ENCODE results near the gene TLR4. TPM values are rescaled to one million over a fixed set of nuclear protein-coding genes. Genes with fewer than 3 reads are reported as not detected.

Gene TLR4
- total RNA-seq, 6 experiments from 2014 or later = 5.3 to 14.1 (median 10.6) TPM

DNA sequence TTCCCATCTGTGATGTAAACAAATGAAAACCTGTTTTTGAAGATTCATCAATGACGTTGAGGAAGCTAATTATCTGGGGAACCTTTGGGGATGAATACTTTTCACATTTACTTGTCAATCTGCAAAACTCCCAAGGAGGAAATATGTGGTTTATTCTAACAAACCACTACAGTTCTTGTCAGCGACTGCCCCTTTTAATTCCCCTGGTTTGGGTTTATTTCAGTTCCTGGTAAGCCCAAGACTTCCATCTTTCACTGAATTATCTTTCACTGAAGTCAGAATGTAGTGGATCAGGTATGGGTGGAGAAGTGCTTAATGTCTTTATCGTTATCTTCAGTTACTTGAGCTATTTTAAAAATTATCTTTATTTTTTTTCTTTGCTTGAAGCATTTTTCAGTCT lies 40.2 kb downstream of the TLR4 start:
- intact Hi-C loops (cut with DNase I) = no loop called here
- Histone ChIP-seq H3K9me3 (no peaks in the 10 kb centered on the region), H3K4me1 (no peaks in the 10 kb centered on the region), H3K27ac (no peak overlapping the region), H3K36me3 (no peaks in the 10 kb centered on the region), H3K4me3 (peak overlapping the region in 1 of 3 donors; percentile 20), H3K27me3 (no peaks in the 10 kb centered on the region)
- DNase-seq (no peak), ATAC-seq (no peak)
- no peak for TF ChIP-seq POLR2A (IDR thresholded peaks at IDR 0.05)
- TF ChIP-seq, protein P1, sequence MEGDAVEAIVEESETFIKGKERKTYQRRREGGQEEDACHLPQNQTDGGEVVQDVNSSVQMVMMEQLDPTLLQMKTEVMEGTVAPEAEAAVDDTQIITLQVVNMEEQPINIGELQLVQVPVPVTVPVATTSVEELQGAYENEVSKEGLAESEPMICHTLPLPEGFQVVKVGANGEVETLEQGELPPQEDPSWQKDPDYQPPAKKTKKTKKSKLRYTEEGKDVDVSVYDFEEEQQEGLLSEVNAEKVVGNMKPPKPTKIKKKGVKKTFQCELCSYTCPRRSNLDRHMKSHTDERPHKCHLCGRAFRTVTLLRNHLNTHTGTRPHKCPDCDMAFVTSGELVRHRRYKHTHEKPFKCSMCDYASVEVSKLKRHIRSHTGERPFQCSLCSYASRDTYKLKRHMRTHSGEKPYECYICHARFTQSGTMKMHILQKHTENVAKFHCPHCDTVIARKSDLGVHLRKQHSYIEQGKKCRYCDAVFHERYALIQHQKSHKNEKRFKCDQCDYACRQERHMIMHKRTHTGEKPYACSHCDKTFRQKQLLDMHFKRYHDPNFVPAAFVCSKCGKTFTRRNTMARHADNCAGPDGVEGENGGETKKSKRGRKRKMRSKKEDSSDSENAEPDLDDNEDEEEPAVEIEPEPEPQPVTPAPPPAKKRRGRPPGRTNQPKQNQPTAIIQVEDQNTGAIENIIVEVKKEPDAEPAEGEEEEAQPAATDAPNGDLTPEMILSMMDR (IDR thresholded peaks at IDR 0.05) = no peak
- WGBS (ENCODE audit: insufficient coverage, low coverage, low lambda C conversion rate, missing lambda C conversion rate) = 49% methylated on average over 3 of the region's 3 CpGs

DNA sequence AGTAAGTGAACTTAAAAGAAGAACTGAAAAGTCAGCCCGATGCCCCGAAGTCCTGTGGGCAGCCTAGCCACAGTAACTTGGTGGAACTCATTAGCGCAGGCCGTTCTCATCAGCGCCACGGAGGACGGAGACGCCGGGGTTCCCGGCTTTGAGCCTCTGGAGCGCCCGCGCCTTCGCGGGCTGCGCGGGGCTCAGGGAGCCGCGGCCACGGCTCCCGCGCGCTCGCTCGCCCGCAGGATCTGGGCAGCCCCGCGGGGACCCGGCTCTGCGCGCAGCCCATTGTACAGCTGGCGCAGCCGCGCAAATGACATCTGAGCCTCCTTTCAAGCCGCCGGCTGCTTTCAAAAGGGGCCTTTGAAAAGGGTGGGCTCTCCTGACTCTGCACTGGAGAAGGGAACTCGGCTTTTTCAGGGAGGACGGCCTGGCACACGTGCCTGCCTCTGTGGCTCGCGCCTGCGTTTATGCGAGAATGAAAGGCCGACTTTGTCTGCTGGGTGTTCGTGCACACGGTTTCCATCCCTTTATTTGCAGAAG lies 40.7 kb downstream of the TLR4 start:
- Histone ChIP-seq H3K36me3 (no peaks in the 10 kb centered on the region), H3K27me3 (no peaks in the 10 kb centered on the region), H3K4me1 (no peaks in the 10 kb centered on the region), H3K4me3 (peak overlapping the region; percentile 20 to 30 (median 23)), H3K27ac (no peak overlapping the region), H3K9me3 (no peaks in the 10 kb centered on the region)
- TF ChIP-seq, protein P1 (IDR thresholded peaks at IDR 0.05) = no peak
- TF ChIP-seq POLR2A (IDR thresholded peaks at IDR 0.05) = no peak
- peak; percentile 48 to 57 (median 50) for ATAC-seq
- peak in 1 of 3 donors; percentile 22 for DNase-seq
- intact Hi-C loops (cut with DNase I) = no loop called here
- 8% methylated on average over 17 of the region's 46 CpGs for WGBS (ENCODE audit: insufficient coverage, low coverage, low lambda C conversion rate, missing lambda C conversion rate)

DNA sequence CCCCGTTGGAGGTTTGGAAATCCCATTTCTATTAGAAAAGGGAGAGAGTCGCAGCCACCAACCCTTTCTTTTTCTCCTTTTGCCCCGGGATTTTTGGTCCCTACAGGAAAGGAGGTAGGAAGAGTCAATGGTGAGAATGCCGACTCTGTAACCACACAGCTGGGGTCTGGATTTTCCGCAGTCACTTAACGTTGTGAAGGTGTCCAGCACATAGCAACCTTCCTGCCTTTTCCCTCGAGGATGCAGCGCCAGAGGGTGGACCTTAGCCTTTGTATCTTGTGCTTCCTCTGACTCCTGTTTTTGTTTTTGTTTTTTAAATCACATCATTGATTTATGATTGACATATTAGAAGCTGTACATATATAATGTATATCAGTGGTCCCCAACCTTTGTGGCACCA lies 41.4 kb downstream of the TLR4 start:
- DNase-seq = no peak
- ATAC-seq = no peak
- no peak for TF ChIP-seq POLR2A (IDR thresholded peaks at IDR 0.05)
- TF ChIP-seq, protein P1 (IDR thresholded peaks at IDR 0.05) = no peak
- Histone ChIP-seq H3K27me3 (no peaks in the 10 kb centered on the region), H3K36me3 (no peaks in the 10 kb centered on the region), H3K4me1 (no peaks in the 10 kb centered on the region), H3K4me3 (no peak overlapping the region), H3K27ac (no peak overlapping the region), H3K9me3 (no peaks in the 10 kb centered on the region)
- whole genome bisulfite sequencing (ENCODE audit: insufficient coverage, low coverage, low lambda C conversion rate, missing lambda C conversion rate) = 78% methylated on average over 7 of the region's 8 CpGs
- intact Hi-C loops (cut with DNase I) = no loop called here

DNA sequence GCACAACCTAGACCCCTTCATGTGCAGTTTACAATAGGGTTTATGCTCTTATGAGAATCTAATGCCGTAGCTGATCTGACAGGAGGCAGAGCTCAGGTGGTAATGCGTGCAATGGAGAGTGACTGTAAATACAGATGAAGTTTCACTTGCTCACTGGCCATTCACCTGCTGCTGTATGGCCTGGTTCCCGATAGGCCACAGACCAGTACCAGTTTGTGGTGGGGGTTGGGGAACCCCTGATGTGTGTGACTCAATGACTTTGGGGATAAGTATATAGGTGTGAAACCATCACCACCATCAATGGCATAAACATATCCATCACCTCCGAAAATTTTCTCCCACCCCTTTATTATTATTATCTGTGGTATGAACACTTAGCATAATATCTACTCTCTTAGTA lies 42.1 kb downstream of the TLR4 start:
- Histone ChIP-seq H3K36me3 (no peaks in the 10 kb centered on the region), H3K27me3 (no peaks in the 10 kb centered on the region)
- DNase-seq = no peak

More for the DNA sequence above, 42.1 kb downstream of the TLR4 start:
- Histone ChIP-seq H3K4me3 (no peak overlapping the region), H3K27ac (no peak overlapping the region), H3K9me3 (no peaks in the 10 kb centered on the region), H3K4me1 (no peaks in the 10 kb centered on the region)
- WGBS (ENCODE audit: insufficient coverage, low coverage, low lambda C conversion rate, missing lambda C conversion rate) = 76% methylated on average over 3 of the region's 4 CpGs
- intact Hi-C loops (cut with DNase I) = no loop called here
- TF ChIP-seq POLR2A (IDR thresholded peaks at IDR 0.05) = no peak
- TF ChIP-seq, protein P1 (IDR thresholded peaks at IDR 0.05) = no peak
- no peak for ATAC-seq
